SK-N-DZ (cell line): ENCODE results near the gene DAB2IP.
A peak's percentile ranks its signal among the peaks of the same experiment; 100 is the strongest.

Source experiments
- DNase-seq: peaks from one replicate; pipeline ENCODE4 v3.0.0-alpha.2; 2015; ENCODE audit warnings: low spot score

The DAB2IP gene

DNA sequence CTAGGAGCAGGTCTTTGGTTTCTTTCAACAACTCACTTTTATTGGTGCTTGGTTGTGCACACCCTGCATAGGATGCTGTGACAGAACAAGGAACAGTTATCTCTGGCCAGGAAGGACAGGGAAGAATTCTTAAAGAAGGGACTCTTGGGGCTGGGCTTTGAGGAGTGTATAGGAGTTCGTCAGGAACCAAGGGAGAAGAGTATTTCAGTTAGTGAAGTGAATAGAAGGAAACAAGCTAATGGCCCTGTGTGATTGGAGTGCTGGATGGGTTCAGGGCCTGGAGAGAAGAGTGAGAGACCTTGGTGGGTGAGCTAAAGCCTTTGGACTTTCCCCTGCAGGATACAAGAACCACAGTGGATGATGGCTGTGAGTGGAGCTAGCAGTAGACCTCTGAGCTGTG lies 32.2 kb downstream of the DAB2IP start:
- DNase-seq, result no peak

DNA sequence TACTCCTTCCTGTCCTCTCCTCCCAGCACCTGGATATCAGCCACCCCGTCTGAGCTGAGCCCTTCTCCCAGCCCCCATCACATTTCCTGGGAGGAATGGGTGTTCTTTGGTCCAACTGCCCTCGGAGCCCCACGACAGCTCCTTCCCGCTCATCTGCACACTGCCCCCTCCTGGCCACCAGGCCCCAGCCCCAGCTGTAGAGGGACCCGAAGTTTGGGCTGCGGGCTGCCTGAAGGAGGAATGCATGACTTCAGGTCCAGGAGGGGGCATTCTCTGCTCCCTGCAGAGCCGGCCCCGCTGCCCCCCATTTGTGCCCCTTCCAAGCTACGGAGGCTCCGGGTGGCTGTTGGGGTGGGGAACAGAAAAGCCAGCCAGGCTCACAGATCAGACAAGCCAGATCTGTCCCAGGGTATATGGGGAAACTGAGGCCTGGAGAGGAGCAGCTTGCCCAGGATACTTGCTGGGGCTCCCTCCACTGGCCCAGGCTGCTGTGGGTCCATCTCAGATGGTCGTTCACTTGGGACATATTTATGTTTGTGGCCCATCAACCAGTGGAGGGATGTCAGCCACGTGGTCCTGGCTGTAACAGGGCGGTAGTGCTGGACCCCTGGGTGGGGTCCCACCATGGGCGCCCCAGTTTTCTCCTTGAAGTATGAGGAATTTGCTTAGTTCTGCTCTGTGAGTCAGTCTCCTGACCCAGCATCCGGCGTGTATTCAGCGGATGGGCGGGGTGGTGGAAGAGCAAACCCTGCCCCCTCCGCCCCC lies 33.1 kb downstream of the DAB2IP start:
- DNase-seq, result no peak

DNA sequence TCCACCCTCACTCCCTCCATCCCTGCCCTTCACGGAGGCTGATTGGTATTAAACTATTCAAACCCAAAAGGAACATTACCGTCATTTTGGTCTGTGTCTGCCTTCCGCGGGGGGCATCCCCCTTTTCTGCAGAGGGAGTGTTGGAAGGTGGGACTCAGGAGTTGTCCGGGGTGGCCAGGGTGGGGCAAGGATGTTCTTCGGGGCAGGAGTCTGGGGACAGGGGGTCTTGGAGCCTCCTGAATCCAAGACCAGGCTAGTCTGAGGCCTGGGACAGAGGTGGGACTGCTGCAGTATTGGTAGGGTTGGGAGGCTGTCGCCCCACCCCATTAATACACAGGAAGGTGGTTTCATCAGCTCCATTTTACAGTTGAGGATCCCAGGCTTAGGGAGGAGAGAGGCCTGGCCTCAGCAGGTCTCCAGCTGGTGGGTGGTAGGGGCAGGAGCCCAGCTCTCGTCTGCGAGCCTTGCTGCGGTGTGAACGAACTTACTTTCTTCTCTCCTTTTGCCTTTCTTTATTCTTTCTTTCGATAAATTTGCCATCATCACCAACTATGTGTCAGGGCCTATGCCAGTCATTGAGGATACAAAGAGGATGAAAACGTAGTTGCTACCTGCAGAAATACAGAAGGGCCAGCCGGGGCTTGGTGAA lies 33.8 kb downstream of the DAB2IP start:
- DNase-seq, result no peak

DNA sequence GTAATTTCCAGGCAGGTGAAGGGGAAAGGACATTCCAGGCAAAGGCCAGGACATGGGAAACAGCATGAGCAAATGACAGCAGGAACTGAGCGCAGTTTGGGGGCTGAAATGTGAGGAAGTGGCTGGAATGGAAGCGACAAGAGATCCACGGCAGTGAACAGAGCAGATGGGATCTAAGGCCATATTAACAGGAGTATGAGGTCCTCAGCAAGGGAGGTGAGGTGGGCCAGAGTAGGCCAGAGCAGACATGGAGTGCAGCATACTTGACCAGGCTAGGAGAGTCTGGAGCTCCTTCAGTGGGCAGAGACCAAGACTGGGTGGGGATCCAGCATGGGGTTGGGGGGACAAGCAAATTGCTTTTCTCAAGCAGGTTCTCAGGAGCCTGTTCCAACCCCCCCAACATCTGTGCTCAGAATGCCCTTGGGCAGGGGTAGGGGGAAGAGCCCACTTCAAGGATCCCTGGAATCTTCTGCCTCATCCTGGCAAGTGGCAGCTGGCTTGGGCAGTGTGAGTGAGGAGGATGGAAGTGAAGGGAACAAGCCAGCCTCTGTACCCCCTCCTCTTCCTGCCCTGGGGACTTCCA lies 34.5 kb downstream of the DAB2IP start:
- no peak for DNase-seq

DNA sequence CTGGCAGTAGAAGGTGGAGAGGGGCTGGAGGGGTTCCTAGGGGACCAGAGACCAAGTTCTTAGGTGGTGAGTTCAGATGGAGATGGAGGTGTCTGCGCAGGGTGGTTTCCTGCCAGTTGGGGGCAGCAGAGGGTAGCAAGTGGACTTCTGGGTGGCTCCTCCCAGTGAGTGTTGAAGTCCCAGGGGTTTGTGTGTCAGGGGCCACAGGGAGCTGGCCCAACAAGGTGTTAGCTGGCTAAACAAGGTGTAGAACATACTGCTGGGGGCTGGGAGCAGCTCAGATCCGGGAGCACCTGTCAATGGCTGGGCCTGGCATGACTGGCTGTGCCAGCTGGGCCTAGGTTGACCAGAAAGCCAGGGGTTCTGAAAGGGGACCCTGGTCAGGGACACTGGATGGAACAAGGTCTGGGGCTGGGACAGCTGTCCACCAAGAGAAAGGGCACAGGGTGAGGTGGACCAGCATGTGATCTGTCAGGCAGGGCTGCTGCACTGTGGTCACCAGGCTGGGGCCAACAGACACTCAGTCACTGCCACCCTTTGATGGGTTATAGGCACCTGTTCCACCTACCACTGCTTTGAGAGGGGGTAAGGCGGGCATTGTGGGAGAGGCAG lies 35.6 kb downstream of the DAB2IP start:
- DNase-seq, result peak; percentile 68

DNA sequence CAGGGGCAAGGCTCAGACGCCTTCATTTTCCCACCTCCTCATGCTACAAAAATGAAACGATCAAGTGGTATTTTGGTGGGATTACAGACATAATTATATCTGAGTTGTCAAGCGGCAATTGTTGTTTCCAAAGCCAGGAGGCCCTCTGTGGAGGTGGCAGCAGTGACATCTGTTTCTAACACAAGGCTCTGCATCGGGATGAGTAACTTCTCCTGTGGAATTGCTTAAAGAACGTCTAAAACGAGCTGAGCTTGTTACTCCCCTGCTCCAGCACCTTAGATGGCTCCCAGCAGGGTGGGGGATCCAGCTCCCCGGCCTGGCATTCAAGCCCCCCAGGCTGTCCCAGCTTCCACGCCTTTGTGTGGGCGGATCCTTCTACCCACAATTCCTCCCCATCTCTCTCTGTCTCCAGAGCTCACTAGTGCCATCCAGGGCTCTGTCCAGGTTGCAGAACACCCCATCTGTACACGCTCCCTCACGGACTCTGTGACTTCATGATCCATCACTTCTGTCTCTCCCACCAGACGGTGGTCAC lies 36.8 kb downstream of the DAB2IP start:
- DNase-seq, result no peak

DNA sequence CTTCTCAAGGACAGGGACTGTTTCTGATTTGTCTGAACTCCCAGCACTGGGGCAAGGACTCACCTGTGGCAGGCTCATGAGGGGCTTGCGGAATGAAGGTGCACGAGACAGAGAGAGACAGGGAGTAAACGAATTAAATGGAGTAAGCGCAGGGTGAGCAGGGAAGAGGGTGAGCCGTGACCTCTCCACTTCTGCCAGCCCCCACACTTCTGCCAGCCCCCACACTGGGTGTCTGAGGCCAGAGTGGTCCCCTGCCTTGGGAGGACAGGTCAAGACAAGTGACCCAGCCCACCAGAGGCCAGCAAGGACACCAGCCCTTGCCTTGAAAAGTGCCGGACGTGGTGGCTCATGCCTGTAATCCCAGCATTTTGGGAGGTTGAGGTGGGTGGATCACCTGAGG lies 37.2 kb downstream of the DAB2IP start:
- DNase-seq, result no peak

DNA sequence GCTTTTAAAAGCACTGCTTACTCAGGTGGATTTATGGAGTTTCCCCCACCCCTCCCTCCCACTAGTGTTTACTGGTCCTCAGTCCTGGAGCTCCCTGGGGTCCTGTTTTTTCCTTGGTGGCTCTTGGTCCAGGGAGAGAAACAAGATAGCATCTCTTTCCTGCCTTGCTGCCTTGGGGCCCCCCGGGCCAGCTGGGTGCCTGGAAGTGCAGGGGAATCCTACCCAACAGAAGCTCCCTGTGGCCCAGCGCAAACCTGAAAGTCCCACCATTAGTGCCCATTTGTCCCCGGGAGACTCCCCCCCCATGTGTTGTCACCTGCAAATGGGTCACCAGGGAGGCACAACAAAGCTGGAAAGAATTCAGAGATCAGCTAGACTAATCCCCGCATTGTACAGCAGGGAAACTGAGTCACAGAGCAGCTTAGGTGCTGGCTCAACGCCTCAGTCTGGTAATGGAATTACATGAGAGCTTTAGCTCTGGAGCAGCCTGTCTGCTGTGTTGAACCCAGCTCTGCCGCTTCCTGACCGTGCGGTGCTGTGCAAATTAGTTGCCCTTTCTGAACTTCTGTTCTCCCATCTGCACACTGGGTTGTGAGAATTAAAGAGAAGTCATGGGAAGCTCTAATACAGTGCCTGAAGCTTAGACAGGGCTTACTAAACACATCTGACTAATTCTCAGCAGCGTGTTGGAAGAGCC lies 38.2 kb downstream of the DAB2IP start:
- DNase-seq, result no peak

DNA sequence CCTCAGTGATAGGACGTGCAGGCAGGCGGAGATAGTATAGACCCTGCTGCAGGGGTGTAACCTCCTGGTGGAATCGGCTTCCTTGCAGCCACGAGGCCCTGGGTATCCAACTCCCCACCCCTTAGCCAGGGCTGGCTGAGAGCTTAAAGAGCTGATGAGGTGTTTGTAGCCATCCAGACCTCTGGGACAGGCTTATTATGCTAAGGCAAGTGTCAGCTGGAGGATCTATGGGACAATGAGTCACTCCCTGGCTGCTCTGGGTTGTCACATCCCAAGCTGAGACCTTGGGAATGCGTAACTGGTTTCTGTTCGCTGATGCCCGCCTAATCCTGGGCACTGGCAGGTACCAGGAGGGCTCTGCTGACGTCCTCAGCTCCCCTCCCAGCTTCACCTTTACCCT lies 38.9 kb downstream of the DAB2IP start:
- DNase-seq, result no peak

DNA sequence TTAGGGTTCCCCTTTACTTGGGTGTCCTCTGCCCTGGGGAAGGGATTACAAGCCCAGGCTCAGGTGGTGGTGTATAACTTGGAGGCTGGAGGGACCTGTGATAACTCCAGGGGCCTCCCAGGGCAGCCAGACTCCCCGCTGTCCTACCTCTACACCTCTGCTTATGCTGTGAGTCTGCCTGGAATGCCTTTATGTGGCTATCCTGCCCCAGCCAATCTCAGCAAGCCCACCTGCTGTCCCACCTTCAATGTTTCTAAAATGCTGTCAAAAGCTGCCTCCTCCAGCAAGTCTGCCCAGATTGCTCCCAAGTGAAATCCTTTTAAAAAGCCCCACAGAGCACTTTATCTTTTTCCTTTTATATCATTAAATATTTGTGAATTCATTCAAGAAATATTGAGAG lies 39.3 kb downstream of the DAB2IP start:
- DNase-seq, result no peak

DNA sequence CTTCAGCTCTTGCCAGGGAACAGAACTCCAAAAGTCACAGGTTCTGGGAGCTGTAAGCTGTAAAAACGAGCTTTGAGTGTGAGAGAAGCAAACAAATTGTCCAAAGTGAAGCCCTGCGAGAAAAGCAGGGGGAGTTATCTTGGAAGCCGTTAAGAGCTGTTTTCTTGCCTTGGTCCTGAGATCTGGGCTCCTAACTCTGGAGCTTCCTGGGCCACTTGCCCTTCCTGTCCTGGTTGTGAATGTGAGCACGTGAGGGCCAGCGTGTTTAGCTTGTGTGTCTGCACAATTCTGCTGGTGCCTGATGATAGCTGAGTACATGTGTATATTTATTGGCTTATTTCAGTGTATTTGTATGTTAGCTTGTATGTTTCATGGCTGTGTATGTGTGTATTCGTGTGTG lies 40.5 kb downstream of the DAB2IP start:
- DNase-seq, result no peak

DNA sequence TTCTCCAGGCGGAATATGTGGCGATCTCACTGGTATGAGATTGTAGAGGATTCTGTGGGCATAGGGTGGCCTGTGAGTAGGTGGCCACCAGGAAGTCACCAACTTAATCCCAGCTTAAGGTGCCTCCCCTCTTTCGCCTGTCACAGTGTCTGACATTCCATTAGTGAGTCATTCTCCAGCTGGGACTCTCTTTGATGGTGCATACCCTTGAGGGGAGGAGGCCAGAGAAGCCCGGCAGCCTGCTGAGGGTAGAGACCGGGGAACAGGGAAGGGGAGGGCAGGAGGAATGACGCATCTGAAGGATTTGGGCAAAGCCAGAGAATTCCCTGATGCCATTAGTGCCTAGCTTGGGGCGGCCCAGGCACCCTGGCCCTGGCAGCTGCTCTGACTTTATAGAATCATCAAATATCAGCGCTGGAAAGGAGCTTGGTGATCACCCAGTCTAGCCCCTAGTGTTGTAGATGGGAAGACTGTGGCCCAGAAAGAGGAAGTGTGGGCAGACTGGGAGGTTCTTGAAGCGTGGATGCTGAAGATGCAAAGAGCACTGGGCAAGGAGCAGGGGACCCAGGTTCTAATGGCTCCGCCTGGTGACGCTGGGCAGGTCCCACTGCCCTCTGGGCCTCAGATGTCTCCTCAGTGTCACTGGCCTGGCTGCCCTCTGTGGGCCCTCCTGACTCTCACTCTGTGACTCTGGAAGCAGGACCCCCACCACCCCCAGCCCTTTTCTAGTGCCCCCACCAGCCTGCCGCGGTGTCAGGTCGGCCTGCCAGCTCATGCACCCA lies 41.4 kb downstream of the DAB2IP start:
- DNase-seq, result no peak

DNA sequence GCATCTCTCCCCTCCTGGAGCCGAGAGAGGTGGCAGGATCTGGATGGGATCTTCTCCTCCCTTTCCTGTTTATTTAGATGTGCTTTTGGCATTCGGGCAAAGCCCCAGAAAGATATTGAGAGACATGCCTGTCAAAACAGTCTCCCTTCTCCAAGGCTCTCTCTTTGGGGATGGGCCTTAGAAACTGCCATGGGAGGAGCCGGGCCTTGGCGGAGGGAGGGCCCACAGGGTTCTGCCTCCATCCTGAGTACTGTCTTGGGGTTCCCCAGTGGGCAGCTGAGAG lies 41.9 kb downstream of the DAB2IP start:
- no peak for DNase-seq

DNA sequence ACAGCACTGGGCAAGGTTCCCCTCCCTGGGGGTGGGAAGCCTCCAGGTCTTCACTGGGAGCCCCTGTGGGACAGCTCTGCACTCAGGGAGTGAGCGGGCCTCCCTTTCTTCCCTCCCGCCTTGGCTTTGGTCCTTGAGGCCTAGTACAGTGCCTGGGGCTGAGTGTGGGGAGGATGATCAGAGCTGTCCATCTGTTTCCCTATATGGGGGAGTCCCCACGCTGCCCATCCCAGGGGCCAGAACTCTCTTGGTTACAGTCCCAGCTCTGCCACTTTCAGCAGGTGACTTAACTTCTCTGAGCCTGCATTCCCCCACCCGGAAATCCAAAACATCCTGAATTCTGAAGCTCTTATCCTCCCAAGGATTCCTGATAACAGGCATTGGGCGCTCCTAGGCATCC lies 42.6 kb downstream of the DAB2IP start:
- DNase-seq, result no peak

DNA sequence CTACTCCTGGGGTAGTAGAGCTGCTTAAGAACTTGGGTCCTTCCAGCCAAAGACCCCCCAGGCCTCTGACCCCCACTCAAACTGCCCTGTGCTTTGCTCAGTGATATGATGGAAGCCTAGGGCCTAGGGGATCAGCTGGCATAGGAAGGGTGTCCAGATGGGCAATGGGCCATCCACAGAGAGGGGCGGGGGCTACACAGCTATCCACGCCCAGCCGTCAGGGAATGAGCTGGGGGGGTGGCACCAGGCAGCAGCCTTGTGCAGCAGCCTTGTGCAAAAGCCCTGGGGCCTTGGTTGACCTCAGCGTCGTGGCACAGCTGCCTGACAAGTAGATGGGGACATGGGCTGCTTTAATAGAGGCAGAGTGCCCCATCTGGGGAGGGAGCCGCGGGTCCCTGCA lies 43.2 kb downstream of the DAB2IP start:
- DNase-seq, result no peak

DNA sequence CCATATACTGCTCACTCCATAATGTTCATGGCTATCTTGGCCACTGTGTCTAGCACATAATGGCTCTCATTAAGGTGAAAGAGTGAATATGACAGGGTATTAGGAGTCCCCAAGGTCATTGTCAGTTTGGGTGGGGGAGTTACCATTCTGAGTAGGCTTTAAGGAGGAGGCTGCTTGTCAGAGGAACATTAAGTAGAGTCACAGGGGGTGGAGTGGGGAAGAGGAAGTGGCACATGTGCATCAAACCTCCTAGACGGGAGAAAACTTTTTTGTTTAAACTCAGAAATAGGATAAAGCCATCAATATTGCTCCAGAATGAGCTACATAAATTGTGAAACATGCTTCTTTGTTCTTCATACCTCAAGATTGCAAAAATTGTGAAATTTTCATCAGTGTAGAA lies 45.5 kb downstream of the DAB2IP start:
- DNase-seq, result no peak

DNA sequence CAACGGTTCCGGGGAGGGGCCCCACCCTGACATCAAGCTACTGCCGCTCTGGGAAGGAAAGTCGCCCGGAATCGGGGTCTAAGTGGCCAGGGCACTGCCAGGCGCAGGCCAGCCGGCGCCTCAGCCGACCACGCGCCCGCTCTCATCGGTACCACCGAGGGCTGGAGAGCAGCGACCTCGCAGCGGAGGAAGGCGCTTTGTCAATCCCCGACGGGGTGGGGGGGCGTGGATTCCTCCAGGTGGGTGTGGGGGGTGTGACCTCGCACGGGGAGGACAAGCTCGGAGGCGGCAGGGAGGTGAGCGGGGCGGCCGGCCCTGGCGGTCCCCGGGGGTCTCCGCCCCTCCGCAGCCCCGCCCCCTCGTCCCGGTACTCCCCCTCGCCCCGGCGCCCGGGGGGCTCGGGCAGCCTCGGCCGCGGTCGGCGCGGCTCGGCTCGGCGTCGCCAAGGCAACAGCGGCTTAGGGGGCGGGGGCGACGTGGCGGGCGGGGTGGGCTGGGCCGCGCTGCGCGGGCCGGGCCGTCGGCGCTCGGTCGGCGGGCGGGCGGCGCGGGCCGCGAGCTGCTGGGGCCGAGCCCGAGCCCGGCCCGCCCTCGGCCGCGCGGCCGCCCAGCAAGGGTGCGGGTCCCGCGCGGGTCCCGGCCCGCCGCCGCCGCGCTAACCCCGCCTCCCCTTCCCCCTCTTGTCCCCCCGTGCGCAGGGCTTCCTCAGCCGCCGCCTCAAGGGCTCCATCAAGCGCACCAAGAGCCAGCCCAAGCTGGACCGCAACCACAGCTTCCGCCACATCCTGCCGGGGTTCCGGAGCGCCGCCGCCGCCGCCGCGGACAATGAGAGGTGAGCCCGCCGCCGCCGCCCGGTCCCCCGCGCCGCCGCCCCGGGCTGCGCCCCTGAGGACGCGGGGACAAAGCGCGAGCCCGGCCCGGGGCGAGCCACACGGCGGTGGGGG lies 47.5 kb downstream of the DAB2IP start:
- DNase-seq, result peak; percentile 59

DNA sequence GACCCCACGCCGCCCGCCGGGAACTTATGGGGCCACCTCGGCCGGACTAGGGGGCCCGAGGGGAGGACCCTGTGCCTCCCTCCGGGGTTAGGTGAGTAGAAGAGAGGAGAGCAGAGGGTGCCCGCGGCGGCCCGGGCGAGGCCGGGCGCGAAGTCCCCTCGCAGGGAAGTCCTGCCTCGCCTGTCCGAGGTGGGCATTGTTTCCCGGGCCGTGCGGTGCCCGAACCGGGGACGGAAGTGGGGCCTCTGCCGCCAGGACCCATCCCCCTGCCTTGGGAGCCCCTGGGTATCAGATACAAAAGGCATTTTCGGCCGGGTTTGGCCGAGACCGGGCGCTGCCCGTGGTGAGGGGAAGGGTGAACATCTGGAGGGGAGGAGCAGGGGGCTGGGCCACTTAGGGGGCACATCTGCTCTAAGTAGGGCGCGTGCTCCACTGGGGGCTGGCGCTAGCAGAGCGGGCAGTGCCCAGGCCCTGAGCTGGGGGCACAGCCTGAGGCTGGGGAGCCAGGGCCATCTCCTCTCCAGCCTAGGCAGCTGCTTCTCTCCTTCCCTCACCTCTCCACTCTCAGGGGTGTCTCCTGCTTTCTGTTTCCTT lies 48.2 kb downstream of the DAB2IP start:
- no peak for DNase-seq

DNA sequence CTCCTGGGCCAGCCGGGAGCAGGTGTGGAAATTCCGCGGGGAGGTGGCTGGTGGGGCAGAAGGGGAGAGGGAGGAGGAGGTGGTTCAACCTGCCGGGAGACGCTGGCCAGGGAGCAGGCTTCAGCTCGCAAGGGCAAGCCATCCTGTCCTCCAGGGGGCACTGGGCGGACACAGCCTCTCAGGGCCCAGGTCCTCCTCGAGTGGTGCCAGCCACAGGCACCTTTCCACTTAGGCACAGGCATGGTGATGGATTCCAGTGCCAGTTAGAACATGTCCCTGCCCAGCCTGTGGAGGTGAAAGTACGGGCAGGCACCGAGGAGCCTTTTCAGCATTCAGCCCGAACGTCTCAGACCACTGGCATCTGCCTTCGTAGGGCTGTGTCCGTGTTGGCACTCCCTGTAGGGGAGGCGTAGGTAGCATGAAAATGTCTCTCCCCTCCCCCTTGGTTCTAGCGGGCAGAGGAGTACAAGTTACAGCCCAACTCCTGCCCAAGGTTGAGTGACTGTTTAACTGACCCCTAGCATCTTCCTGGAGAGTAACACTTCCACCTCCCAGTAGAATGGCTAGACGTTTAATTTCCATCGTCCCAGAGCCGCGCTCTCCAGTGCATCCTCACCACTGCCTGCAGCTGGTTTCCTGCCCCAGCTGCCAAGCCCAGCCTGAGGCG lies 48.9 kb downstream of the DAB2IP start:
- peak; percentile 49 for DNase-seq
